DMS 273 (cell line): ENCODE data around the gene KCNK3.
"Not testable (repeated sequence)": the region's sequence is repeated elsewhere in the genome, so short reads cannot be mapped to it uniquely, and the experiment has no call there.

Source experiments
- DNase-seq: peaks from one replicate; lab custom pipeline; 2025; ENCODE audit not compliant: unreplicated experiment; lab: John Stamatoyannopoulos, UW

Gene KCNK3

DNA sequence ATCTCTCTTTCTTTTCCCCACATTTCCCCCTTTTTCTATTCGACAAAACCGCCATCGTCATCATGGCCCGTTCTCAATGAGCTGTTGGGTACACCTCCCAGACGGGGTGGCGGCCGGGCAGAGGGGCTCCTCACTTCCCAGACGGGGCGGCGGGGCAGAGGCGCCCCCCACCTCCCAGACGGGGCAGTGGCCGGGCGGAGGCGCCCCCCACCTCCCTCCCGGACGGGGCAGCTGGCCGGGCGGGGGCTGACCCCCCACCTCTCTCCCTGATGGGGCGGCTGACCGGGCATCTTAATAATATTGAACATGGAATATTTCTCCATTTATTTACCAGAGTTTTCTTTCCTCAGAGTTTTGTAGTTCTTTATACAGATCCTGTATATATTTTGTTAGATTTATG lies 27.2 kb upstream of the KCNK3 start:
- not testable (repeated sequence) for DNase-seq

DNA sequence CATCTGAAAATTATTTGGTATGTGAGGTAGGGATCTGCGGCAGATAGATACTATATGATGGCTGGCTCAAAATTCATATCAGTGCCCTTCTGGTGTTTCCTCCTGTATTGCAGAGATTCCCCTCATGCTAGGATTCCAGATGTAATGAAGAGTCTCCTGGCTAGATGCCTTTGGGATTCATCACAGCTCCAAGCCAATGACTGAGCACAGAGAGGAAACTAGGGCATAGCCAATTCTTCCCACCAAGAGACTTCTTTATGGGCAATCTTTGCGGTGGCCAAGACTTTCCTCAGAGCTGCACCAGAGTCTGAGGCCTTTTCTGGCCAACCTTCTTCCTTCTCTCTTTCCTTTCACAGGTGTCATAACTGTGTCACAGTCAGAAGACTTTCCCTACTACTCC lies 25.9 kb upstream of the KCNK3 start:
- DNase-seq, result no peak

DNA sequence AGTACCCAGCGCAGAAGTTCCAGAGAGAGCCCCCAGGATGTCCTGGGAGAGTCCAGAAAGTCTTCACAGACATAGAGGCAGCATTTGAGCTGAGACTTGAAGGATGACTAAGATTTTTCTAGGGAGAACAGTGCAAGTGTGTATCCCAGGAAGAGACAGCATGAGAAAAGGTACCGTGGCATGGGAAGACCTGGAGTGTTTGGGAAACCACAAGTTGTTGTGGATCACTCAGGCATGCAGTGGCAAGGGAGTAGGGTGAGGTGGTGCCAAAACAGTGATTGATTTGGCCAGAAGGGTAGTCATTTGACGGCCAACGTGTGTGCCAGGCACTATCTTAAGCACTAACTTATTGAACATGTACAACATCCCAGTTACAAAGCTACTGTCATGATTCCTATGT lies 24.5 kb upstream of the KCNK3 start:
- no peak for DNase-seq

DNA sequence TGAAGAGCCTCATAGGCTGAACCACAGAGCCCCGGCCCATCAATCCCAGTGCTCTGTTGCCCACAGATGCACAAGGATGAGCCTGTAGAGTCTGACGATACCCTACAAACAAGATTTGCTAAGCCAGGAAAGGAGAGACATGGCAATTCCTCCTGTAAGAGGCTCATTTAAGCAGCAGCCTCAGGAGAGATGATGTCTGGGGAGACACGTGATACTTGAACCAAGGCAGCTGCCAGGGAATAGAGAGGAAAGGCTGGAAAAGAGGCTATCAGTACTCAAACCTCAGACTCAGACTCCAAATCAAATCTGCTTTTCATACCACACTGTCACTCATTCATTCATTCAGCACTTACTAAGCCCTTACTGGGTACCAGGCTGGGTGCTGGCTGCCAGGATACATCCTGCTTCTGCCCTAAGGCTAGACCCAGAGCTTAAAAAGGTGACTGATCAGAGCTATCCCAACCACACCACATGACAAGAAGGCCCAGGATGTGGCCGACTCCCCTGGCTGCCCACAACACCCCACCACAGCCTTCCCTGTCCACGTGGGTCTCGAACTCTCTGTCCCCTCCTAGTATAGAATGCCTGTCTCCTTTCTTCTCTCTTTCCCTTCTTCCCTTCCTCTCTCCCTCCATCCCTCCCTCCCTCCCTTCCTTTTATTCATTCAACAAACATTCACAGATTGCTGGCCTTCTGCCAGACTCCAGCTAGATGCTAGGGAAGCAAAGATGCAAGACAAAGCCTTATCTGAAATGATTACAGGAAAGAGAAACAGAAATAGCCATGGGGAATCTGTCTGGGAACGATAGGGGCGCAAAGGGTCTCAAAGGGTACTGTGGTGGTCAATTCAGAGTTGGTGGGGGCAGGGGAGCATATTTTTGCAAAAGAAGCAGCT lies 23.4 kb upstream of the KCNK3 start:
- DNase-seq, result no peak

DNA sequence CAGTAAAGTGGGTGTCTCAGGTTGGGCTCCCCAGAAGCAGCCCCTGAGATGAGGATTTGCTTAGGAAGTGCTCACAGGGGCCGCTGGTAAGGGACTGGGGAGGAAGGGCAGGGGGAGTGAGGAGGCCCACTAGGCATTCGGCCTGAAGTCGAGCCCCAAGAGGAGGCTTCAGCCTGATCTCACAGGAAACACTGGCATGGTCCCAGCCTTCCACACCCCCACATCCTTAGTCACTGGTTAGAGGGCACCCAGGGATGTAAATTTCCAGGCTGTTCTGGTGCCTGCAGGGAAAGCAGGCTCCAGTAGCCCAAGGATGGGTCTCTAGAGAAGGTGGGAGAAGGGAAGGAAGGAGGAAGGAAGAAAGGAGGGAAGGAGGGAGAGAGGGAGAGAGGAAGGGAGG lies 22.4 kb upstream of the KCNK3 start:
- DNase-seq, result no peak

DNA sequence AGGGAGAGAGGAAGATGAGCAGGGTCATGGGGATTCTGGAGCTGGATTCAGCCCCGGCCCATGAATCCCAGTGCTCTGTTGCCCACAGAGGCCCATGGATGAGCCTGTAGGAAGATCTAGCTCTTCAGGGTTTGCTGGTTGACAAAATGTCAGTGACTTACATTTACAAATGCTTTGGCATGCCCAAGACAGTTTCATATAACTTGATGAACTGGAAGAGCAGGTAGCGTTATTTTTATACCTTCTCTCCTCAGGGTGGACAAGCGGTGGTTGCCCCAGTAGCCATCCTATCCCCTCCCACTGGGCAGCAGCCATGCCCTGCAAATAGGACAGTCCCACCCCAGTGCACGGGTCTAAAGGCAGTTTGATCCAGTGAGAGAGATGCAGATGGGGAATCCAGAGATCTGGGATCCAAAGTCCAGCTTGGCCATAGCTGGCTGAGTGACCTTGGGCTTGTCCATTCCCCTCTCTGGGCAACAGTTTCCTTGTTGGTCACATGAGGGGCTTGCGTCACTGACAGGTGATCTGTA lies 21.5 kb upstream of the KCNK3 start:
- no peak for DNase-seq

DNA sequence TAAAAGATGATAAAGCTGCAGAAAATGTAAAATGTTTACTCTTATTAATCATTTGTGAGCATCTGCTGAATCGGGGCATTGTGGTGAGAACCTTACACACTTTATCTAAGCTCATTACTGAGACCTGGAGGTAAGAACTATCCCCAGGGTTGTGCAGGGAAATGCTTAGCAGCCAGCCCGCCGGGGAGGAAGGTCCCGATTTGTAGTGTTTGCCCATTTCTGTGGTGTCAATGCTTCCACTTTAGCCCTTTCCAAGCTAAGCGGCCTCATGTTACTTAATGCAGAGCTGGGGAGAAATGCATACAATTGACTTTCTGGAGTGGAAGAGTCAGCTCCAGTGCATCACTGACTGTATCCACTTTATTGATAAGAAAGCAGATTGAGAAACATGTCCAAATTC lies 20.8 kb upstream of the KCNK3 start:
- DNase-seq, result no peak

DNA sequence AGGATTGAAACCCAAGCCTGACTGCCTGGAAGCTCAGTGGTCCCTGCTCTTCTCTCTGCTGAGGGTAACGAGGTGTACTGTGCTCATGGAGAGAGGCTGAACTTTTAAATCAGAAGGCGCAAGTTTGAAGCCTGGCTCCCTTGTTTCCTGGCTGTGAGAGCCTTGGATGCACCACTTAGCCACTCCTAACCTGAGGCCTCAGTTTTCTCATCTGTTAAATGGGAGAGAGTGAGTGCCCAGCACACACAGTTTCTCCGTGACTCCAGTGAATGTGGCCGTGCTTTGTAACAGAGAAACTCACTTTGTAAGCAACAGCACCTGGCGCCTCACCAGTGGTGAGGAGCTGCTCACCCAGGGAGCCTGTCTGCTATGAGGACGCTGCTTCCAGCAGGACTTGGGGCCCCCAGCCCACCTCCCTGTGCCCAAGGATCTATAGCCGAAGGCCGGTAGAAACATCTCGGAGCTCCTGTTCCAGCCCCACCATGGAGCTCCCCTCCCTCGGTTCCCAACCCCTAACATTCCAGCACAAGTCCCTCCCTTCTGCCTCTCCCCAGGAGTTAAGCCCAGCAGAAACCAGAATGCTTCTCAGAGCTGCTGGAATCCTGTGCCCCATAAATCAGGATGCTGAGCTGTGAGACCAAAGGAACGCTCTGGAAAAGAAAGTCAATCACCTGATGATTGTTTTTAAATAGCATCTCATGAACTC lies 20.3 kb upstream of the KCNK3 start:
- no peak for DNase-seq

DNA sequence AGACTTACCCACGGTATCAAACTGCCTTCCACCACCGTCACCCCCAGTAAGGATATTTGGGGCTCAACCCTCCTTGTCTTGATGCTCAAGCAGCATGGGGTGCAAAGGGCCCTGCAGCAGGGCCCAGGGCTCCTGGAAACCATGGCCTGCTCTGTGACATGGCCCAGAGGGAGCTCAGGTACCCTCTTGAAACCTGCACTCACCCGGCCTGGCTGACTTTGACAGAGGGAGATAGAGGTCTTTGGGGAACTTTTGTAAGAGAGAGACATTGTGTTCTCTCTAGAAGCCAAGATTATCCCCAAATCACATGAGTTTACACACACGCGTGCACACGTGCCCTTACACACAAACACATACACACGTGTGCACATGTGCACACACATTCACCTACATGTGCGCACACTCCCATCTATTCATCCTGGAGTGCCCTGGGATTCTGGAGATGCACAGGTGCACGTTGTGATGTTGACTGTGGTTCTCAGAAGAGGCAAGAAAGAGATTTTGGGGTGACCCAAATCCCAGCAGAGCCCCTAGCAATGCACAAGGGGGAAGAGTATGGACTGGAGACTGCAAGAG lies 19.6 kb upstream of the KCNK3 start:
- no peak for DNase-seq

DNA sequence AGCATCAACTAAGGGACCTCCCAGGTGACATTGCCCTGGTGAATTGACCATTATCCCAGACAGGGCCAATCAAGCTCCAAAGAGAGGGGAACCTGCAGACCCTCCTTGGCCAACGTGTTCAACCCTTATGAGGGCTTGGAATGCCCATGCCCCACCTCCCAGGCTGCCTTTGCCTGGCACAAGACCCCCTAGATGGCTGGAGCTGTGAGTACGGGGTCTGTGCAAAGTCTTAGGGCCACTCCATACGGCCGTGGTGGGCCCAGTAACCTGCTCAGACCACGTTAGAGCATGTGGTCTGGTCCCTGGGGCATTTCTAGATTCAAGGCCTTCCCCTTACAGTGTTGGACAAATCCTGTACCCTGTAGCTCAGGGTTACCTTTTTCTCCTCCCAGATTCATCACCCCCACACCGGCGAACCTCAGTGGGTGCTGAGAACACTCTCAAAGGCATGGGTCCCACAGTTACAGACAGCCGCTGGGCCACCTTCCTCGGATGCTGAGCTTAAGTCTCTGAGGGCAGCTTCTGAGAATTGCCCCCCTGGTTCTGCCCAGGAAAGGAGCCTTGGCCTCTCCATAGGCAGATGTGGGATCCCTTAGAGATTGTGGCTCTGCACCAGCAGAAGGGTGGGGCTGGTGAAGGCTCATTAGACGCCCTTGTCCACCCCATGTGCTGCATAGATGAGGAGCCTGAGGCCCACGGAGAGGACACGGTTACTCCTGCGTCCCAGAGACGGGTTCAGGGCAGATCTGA lies 18.3 kb upstream of the KCNK3 start:
- DNase-seq, result no peak

DNA sequence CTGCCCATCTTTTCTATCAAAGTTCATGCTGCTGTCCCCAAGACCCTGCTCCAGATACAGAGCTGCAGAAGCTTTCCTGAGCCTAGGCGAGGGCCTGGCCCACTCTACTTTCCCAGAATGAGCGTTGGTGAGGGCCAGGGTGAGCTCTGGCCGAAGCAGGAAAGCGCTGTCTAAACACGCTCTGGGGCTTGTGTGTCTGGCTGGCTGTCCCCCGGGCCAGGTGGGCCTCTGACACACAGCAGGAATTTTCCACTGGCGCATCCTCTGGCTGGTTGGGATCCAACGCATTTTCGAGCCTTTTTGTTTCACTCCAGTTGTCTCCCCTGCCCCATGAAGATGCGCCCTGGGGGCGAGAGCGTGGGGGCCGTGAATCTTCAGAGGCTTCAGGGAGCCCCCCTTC lies 17.8 kb upstream of the KCNK3 start:
- no peak for DNase-seq

DNA sequence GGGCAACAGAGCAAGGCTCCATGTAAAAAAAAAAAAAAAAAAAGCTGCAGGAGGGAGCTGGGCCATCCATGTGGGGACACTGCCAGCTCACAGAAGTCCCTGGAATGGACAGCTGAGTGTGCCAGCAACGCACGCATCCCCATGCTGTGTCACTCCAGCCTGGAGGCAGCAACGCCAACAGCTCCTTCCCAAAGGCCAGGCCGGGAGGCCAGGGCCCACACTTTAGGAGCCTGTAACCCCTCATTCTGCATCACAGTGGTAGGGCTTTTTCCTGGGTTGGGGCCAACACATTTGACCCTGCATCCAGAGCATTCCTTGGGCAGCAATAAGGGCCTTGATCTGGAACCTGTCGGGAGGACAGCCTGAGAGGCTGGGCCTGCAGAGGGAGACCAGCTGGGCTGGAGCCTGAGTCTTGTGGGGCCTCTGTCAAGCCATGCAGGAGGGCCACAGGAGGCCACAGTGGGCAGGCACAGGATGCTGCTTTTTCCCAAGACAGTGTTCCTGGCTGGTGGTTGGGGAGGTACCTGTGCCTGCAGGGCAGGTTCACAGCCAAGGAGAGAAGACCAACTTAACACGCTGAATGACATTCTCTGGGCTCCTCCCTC lies 16.8 kb upstream of the KCNK3 start:
- no peak for DNase-seq

DNA sequence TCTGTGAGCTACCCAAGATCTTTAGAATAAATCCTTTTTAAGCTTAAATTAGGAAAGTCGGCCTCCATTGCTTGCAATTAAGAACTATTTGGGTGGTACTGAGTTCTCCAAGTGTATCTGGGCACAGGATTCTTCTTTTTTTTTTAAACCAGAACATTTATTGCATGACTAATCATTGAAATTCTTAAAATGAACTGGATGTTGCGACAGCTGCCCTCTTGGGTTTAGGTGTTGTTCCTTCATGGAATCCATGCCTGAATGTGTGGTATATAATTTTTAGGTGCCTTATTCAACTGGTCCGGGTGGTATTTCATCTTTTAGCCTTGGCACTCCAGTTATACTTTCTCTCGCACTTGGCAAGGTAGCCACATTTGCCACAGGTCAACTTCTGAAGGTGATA lies 14.5 kb upstream of the KCNK3 start:
- no peak for DNase-seq

DNA sequence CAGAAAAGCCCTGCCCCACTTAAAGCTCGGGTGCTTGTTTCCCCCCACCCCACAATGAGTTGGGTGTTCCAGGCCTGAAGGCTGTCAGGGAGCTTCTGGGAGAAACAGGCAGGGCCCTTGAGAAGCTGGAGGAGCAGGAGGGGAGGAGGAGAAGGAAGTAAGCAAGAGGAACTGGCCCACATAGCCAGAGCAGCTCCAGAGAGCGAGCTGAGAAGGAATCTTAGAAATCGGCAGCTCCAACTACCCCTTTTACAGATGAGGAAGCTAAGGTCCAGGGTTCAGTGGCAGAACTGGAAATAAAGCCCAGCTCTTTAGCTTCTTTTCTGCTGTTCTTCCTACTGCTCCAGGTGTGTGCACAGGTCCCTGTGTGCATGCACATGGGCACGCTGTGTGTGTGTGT lies 12.7 kb upstream of the KCNK3 start:
- no peak for DNase-seq

DNA sequence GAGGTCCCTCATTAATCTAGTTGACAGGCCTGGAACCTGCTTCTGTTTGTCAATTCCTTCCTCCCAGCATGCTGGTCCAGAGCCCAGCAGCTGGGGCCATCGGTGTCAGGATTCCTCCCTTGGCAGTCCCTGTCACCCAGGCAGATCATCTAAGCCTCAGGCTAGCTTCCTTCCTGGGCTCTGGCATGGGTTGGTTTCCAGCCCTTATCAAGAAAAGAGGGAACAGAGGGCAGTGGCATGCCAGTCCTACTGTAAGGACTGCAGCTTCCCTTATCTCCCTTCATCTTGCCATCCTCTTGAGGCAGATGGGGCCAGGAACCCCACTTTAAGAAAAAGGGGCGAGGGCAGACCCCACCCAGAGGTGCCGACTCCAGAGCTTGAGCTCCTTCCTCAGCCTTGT lies 10.9 kb upstream of the KCNK3 start:
- no peak for DNase-seq

DNA sequence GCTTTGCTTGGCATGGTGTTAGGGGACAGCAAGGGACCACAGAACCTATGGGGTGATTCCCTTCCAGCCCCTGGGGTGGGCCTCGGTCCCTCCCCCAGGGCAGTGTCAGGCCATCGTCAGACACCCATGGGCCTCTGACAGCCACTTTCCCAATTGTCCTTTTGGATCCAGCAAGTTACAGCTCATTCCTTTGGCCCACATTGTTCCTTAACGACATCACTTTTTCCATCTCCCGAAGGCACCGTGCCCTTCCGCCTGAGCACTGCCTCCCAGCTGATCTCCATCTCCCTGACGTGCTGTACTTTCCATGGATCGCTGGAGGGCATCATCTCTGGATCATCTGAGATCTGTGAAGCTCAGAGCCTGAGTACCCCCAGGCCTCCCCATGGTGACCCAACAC lies 10.4 kb upstream of the KCNK3 start:
- DNase-seq, result no peak

DNA sequence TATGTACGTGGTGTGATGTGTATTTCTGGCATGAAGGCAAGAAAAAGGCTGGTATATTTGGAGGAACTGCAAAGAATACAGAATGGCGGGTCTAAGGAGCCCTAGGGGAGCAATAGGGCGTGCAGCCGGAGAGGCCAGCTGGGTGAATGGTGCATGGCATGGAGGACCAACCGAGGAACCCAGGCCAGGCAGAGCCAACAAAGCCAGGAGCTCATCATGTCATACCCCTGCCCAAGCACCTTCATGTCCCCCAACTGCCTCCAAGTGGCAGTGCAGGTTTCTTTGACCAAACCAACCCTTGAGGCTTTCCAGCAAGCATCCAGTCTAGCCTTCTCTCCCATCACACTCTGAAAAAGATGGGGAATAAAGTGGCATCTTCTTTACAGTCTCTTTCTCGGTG lies 8.9 kb upstream of the KCNK3 start:
- DNase-seq, result peak; percentile 14

DNA sequence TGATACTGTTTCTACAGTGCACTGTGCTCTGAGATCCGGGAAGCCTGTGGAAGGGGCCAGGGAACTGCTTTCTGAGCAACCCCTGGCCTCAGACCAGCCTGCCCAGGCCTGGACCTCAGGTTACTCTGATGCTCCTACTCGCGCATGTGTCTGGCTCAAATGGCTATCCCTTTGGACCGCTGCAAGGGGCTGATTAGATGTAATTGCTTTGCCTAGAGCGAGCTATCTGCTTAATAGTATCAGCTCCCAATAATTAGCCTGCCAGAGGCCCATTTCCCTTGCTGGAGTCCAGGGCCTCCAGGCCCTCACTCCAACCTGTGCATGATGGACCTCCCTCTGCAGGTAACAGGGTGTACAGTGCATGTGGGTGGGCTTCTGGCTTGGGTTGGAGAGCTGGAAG lies 7.2 kb upstream of the KCNK3 start:
- no peak for DNase-seq

DNA sequence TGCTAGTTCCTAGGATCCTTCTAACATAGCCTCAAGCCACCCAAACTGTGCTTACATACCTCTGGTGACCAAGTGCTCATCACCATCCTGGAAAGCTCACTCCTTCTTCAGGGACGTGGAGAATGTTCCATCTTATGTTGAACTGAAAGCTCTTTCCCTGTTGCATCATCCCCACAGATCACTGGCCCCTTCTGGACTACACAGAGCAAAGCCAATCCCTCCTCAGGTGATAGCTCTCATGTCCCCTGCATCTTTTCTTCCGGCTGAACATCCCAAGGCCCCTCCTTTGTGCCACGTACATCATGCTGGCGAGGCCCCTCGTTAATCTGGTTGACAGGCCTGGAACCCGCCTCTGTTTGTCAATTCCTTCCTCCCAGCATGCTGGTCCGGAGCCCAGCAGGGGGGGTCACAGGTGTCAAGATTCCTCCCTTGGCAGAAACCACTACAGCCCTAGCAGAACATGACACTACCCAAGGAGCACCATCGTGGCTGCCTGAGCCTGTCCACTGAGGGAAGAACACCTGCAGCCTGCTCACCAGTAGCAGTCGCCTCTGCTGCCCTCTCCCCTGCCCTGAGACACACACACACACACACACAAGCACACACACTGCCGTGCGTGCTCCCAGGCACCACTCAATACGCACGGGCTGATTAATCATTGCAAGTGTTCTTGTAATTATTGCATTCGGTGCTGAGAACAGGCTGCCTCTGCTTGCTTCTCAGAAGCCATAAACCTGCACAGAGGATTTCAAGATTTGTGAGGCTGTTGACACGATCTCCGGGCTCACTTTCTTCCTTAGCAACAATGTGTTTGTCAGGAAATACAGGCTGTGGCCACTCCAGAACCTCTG lies 6.3 kb upstream of the KCNK3 start:
- no peak for DNase-seq

DNA sequence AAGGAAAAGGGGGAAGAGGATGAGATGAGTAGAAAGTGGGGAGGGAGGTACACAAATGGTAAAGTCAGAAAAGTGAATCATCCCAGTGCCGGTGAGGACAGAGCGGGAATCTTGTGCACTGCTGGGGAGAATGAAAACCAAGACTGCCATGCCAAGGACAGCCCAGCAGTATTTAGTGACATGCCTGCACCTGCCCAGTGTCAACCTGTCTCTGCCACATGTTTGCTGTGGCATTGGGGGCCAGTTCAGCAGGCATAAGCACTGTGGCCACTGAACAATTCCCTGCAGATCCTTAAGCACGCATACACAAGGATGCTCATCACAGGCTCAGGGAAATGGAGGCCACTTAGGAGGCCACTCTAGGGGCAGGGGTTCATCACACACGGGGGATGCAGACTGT lies 5.2 kb upstream of the KCNK3 start:
- DNase-seq, result peak; percentile 43
